Right renal cortex interstitium (tissue), 3 donors: Measurements from ENCODE around the gene LGALS9. TPM values are rescaled to one million over a fixed set of nuclear protein-coding genes. Genes with fewer than 3 reads are reported as not detected.
"Not testable (repeated sequence)": the region's sequence is repeated elsewhere in the genome, so short reads cannot be mapped to it uniquely, and the experiment has no call there.

Experiments
- DNase-seq, 3 donors: peaks; one replicate each; pipeline ENCODE4 v3.0.0-alpha.2; 2013; ENCODE audit warnings: low read depth in 3 of 3, low spot score in 2 of 3
- polyA plus RNA-seq, 3 donors: library from polyadenylated mRNA; unstranded; fragments of 120-200 nt; gene quantifications; one replicate each; pipeline ENCODE4 v1.2.1, GENCODE V29; 2013; ENCODE audit not compliant: insufficient read length in 3 of 3

The LGALS9 gene
- polyA plus RNA-seq, 3 donors: 12.7 to 15.8 (median 15.6) TPM

DNA sequence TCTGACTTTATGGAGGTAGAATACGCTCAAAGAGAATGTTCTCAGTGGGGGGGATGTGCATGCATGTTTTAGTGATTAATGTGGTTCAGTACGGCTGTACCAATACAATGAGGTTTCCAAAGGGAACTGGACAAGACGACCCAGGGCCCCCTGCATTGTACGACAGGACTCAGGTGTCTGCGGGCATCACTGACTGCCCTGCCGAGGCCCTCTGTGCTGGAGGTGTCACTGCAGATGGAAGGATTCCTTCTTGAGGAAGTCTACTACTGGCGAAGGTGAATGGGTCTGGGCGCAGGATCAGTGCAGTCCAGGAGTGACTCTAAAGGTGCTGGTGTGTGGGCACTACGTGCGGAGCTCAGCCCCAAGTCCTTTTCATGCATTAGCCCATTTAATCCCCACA is 3.5 kb upstream of the LGALS9 start:
- DNase-seq: no peak

DNA sequence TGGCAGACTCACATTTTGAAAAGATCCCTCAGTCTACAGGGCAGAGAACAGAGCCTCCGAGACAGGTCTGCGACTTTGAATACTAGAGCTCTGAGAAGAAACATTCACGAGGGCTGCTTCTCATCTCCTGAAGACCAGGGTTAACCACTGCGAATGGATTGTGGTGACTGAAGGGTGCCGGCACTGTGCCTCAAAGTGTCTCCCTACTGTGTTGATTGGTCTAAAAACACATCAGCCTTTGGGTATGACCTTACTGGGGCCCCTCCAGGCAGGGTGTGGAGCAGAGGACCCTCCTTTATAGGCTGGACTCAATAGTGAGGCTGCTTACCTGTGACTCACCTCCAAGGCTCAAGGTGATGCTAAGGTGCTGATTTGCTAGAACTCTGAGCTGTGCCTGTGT is 2.6 kb upstream of the LGALS9 start:
- no peak for DNase-seq

DNA sequence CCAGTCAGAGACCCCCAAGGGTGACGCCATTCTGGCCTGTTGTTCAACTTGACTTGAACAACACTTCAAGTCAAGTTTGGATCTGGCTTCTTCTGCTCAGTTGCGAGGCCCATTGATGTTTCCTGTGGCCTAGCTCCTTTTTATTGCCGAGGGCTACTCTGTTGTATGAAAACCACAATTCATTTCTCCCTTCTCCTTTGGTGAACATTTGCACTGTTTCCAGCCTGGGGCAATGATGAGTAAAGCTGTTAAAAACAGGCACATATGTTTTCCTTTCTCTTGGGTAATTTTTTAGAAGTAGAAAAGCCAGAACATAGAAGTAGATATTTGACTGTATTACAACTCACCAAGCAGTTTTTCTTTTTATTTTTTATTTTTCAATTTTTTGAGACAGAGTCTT is 1.7 kb upstream of the LGALS9 start:
- DNase-seq: not testable (repeated sequence)

DNA sequence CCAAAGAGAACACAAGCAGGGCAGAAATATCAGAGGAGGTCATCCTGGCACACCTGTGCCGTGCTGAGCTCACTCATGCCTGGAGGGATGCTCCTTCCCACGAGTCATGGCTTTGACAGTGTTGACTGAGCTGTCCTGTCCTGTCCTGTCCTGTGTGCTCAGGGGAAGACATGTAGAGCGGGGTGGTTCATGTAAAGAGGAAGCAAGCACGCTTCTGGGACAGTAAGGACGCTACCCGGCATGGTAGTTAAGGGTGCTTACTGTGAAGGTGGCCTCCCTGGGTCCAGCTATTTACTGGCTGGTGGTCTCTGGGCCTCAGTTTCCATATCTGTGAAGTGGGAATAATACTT is 398 bp downstream of the LGALS9 start:
- no peak for DNase-seq

DNA sequence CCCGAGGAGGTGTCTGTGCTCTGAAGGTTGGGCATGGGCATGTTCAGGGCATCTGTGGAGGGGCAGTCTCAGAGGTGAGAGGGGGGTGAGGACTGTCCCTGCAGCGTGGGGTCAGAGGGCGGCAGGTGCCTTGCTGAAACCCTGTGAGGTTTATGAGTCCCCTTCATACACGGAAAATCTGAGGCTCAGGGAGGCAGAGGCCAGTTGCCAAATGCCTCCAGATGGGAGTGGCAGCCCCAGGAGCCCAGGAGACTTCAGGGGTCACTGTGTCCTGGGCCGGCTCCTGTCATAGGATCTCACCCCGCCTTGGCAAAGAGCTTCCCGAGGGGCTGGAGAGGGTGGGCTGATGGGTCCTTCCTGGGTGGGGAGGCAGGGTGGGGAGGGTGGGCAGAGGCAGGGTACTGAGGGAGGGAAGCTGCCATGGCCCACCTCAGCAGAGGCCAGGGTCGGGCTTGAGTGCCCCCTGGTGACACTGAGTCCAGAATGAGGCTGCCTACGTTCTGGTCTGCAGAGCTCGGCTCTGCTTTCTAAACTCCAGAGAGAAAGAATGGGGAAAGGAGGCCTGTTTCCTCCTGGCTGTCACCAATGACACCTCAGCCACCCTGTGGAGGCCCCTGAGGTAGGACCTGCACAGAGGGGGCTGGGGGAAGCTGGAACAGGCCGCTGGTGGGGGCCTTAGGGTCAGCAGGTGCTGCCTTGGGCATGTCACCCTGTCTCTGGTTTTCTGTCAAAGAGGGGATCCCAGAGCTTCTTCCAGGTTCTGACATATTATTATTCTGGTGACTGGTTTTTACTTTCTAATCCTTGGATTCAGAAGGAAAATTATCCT is 1.1 kb downstream of the LGALS9 start:
- no peak for DNase-seq

DNA sequence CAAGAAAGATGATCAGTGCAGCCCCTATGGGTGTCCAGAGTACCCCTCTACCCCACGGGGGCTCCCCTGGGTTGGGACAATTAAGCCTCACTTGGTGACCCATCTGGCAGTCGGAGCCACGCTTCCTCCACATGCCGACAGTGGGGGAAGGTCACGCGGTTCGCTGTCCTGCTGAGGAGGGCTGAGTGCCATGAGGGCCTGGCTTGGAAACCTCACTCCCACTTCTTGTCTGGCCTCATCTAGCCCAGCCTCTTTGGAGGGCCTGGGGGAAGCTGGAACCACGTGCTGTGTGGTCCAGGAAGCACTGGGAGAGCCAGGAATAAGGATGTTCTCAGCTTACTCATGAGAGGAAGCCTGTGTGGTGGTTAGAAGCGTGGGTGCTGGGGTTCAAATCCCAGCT is 1.8 kb downstream of the LGALS9 start:
- DNase-seq: not testable (repeated sequence)

DNA sequence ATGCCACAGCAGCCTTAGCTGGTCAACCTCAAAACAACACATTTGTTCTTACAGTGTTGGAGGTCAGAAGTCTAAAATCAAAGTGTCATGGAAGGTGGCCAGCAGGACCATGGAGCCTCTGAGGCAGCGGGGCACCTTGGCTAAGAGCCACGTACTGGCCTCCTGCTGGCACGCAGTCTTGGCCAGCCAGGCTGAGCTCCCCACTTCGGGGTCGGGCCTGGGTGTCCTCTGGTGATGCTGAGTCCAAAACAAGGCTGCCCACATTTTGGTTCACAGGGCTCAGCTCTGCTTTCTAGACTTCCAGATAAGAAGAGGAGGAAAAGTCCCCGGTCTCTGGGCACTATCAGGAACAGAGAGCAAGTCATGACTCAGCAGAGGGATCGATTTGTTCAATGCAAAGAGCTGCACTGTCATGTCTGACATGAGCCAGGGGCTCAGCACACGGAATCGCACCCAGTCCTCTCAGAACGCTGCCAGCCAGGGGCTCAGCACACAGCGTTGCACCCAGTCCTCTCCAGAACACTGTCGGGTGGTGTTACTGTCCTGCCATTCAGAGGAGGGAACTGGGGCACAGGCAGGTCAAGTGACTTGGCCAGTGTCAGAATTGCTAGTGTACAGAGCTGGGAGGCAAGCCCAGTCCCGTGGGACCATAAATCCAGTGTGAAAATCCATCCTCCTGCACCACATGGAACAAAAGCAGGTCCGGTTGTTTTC is 2.5 kb downstream of the LGALS9 start:
- no peak for DNase-seq

DNA sequence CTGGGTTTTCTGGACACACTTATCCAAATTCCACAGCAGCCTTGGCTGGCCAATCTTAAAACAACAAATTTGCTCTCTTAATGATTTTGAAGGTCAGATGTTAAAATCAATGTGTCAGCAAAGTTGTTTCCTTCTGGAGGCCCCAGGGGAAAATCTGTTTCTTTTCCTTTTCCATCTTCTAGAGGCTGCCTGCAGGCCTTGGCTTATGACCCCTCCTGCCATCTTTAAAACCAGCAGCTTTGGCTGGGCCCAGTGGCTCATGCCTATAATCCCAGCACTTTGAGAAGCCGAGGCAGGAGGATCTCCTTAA is 3.0 kb downstream of the LGALS9 start:
- no peak for DNase-seq

DNA sequence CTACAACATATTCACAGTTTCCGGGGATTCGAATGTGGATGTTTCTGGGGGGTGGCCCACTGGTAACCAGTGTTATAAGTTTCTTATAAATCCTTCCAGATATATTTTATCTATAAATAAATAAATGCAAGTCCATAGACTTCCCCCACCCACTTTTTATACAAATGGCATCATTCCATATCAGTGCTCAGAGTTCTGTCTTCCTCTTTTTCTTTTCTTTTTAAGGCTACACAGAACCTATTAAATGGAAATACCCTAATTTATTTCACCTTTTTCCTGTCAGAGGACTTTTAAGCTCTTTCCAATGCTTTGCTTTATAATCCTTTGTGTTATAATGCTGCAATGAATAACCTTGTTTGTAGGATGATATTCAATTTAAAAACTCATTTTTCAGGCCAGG is 3.8 kb downstream of the LGALS9 start:
- DNase-seq: no peak

DNA sequence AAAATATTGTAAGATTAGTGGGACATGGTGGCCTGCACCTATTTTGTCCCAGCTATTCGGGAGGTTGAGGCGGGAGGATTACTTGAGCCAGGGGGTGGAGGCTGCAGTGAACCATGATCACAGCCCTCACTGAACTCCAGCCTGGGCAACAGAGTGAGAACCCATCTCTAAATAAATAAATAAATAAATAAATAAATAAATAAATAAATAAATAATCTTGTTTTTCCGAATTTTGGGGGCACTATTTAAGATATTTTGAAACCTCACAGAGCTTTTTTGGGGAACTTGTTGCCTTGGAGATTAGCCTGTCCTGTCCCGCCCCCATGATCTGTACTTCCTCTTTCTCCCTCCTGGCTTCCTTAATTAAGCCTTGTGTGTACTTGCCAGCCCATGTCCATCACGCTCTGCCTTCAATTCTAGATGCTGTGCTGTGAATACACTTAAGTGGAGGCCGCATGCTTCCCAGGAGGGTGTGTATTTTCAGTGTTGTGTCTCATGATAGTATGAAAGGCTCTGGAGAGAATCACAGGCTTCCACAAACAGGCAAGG is 4.4 kb downstream of the LGALS9 start:
- DNase-seq: no peak

DNA sequence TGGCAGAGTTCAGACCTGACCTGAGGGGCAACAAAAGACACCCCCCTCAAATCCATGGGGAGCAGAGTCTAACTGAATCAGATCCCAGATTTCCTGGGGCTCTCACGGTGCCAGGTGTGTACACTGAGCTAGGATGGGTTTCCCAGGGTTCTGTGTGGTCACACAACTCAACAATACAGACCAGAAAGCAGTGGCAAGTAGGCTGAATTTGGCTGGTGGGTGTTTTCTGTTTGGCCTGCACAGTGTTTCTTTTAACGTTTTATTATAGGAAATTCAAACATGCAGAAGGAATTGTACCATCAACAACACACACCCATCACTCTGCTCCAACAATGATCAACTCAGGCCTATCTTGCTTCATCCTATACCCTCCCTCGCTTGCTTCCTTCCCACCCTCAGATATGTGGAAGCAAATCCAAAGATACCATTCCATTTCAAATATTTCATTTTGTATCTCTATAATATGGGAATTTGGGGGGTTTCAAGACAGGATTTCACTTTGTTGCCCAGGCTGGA is 5.1 kb downstream of the LGALS9 start:
- not testable (repeated sequence) for DNase-seq

DNA sequence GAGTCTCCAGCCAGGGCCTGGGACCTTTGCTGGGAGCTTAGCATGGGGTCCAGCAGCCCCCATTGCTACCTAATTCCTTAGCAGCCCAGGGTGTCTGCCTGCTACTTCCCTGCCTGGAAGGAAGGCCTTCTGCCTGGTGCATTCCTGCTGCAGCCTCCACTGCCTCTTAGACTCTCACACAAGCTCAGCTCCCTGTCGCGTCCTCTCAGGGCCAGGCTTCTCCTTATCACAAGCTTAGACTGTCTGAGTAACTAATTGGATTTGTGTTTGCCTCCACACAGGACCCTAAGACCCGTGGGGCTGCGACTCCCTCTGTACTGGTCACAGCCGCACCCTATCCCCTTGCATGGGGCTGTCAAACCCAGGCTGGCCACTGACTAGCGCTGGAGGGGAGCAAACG is 6.8 kb downstream of the LGALS9 start:
- not testable (repeated sequence) for DNase-seq

DNA sequence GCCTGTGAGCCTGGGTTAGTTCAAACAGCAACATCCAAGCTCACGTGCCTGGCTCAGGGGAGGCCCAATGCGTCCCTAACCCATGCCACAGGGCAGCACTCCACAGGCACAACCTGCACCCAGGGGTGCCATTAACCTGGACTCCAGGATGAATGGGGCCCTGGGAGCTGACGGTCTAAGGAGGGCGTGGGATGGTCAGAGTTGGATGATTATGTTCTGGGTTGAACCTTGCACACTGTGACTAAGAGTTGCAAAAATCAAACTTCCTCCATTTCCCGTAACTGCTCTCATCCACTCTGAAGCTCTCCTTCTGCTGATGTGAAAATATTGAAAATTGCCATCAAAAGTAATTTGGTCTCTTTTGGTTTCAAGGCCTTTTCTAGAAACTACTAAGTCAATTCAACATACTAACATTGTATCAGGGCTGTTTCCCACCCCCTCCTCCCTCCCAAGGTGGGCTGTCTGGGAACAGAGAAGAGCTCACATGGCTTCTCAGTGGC is 7.5 kb downstream of the LGALS9 start:
- DNase-seq: not testable (repeated sequence)

DNA sequence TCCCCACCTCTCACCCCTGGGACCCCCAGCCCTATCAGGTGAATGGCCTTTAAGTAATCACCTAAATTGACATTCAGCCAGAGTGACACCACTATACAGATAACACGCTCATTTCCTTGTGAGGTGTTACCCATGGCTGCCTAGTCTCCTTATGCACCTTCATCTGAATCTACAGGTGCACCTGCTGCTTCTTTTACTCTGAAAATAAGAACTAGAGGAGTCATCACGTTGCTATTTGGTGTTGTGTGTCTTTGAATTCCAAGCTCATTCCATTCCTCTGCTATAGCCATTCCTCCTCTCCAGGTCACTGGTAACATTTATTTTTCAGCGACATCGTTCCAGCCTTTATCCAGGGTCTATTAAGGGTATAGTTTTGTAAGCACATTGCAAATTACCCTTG is 9.8 kb downstream of the LGALS9 start:
- DNase-seq: no peak

DNA sequence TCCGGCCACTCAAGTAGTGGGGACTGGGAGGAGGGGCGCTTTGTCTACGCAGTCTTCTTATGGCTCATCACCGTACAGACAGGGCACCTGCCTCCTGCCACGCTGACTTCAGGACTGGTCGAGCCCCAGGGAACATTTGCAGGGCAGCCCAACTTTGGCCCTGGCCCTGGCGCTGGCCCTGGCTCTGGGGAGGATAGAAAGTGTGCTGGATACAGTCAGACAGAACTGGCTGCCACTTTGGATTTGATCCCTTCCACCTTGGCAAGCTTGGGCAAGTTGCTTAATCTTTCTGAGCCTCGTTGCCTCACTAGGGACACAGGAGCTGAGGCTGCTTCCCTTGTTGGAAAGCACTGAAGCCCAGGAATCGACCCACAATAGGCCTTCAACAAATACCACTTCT is 13.6 kb downstream of the LGALS9 start:
- DNase-seq: no peak

DNA sequence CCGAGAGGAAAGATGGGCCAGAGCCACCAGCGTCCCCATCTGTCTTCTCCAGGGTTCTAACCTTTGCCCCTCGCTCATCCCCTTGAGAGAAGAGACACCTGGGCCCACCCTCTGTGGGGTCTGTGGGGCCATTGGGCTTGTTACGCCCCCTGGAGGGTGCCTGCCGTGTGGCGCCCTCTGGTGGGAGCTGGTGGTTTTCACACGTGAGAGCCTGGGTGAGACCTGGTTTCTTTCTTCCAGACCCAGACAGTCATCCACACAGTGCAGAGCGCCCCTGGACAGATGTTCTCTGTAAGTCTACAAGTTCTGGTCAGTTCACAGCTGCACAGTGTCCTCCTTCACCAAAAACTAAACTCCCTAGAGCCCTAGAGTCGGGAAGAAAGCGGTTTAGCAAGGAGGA is 14.6 kb downstream of the LGALS9 start:
- not testable (repeated sequence) for DNase-seq

DNA sequence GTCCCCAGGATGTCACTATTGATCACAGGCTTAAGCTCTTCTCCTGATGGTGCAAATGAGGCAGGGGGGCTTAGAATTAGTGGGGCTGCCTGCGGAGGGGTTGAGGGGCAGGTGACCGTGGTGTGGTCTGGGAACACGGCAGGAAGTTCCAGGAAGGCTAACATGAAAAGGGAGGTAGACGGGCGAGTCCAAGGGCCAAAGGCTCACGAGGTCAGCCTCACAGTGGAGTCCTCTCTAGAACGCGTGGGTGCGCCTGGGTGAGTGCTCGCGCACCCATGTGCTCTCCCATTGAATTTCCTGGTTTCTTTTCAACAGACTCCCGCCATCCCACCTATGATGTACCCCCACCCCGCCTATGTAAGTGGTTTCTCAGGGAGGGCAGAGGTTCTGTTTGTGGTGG is 15.2 kb downstream of the LGALS9 start:
- no peak for DNase-seq

DNA sequence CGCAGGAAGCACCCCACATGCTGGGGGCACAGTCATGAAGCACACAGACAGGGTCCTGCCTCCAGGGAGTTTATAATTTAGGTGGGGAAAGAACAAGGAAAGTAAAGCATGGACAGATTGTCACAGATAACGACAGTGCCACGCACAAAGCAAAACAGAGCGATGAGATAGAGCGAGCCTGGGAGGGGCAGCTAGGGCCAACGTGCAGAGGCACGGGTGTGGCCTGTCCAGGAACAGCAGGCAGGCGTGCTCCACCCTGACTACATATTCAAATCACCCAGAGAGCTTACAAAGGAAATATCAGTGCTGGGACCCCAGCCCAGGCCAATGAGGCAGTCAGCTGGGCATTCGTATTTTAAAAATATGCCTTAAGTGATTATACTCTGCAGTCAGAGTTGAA is 16.8 kb downstream of the LGALS9 start:
- no peak for DNase-seq

DNA sequence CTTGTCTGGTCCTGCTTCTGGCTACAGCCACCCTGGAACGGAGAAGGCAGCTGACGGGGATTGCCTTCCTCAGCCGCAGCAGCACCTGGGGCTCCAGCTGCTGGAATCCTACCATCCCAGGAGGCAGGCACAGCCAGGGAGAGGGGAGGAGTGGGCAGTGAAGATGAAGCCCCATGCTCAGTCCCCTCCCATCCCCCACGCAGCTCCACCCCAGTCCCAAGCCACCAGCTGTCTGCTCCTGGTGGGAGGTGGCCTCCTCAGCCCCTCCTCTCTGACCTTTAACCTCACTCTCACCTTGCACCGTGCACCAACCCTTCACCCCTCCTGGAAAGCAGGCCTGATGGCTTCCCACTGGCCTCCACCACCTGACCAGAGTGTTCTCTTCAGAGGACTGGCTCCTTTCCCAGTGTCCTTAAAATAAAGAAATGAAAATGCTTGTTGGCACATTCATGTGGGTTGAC is 18.2 kb downstream of the LGALS9 start:
- DNase-seq: not testable (repeated sequence)

DNA sequence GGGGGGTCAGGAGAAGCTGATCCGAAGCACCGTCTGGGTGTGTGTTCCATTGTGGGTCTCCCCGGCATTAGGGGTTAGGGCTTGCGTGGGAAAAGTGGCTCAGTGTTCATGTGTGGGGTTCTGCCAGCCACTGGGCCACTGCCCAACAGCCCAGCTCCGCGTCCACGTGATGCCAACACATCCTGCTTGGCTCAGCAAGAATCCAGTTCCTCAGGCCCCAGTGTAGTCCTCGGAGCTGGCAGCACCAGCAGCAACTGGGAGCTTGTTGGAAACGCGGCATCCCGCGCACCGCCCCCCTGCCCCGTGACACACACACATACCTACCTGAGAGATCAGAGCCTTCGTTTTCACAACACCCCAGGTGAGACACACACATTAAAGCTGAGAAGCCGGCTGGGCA is 18.9 kb downstream of the LGALS9 start:
- no peak for DNase-seq

DNA sequence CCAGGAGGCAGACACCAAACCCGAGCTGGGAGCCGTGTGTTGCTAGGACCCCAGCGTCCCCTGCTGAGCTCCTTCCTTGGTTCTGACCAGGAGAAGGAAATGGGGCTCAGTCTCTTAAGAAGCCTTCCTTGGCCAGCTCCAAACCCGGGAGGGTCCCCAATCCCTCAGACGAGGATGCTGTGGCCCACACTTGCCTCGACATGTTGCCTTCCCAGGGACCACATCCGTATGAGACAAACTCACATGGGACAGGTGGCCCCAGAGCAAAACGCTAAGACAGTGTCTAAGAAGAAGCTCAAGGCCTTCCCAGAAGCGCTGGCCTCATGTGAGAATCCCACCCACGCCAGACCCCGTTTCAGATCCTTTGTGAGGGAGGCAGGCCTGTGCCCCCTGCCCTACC is 19.8 kb downstream of the LGALS9 start:
- no peak for DNase-seq
